T-helper 1 cell (primary cell): ENCODE data around the gene SELENON.

Experiments
- DNase-seq, 5 donors: peaks; one replicate each; pipeline ENCODE4 v3.0.0-alpha.2; 2012 to 2020

The SELENON gene

DNA sequence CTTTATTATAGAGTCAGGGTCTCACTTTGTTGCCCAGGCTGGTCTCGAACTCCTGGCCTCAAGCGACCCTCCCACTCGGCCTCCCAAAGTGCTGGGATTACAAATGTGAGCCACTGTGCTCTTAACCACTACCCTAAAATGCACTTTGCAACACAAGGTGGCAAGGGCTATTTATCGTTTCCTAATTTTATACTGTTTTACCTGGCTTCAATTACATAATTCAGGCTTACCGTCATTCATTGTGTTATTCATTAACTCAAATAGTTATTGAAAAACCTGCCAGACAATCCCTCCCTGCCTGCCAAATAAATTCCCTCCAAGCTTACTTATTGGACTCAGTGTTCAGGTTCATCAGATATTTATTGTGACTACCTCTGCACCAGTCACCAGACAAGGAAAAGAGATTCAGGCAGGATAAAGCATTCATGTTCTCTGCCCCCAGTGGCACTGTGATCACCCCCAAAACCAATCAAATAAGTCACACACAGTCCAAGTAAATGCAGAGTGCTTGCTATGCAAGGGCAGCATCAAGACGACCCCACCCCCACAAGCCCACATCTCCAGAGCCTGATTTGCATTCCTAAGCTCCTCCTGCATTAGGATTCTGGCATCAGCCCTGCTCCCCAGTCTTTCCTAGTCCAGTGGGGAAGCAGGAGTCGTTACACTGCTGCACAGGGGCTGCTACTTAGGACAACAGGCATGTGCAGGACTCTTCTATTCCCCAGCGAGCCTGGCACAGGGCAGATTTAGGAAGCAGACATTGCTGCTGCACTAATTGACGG is 67.4 kb downstream of the SELENON start:
- DNase-seq: no peak
